SH-SY5Y (cell line): ENCODE measurements around the gene DUOX2.

Source experiments
- GATA2 ChIP-seq: IDR thresholded peaks from 2 replicates; pipeline ENCODE4 v1.6.1; 2011; ENCODE audit warnings: mild to moderate bottlenecking, low read depth, low read length
- GATA3 ChIP-seq: IDR thresholded peaks from 2 replicates; pipeline ENCODE4 v1.6.1; 2011; ENCODE audit warnings: low read depth, mild to moderate bottlenecking, low read length, moderate library complexity

GRCh38 chr15:45136378-45136764 is 22.4 kb upstream of the DUOX2 start:
- TF ChIP-seq GATA3 (no peak), GATA2 (no peak)
